Measurements from ENCODE around the gene SPOCK2. TPM values are rescaled to one million over a fixed set of nuclear protein-coding genes. Genes with fewer than 3 reads are reported as not detected.

SPOCK2 gene
- total RNA-seq, 1 experiment from 2014 or later: 1.8 TPM

GRCh38 chr10:72067463-72068125 is 20.8 kb downstream of the SPOCK2 start:
- Histone ChIP-seq H2BK20ac (ENCODE audit: low read depth, low read length, poor library complexity, severe bottlenecking) (no peak overlapping the region), H4K20me1 (ENCODE audit: control insufficient read depth, insufficient read depth, insufficient read length) (no peaks in the 10 kb centered on the region), H4K5ac (ENCODE audit: insufficient read length, low read depth, low read length) (no peak overlapping the region), H3K4me2 (ENCODE audit: insufficient read depth, insufficient read length, low read length) (no peak overlapping the region), H3K27ac (ENCODE audit: insufficient read length, low read depth, low read length) (no peak overlapping the region), H3K27me3 (ENCODE audit: insufficient read depth, low read length) (no peaks in the 10 kb centered on the region), H2BK12ac (ENCODE audit: insufficient read length, low read depth, low read length) (no peak overlapping the region), H2AFZ (ENCODE audit: low read length) (no peak overlapping the region), H2BK15ac (ENCODE audit: low read depth, low read length) (no peak overlapping the region), H3K4ac (ENCODE audit: low read depth, low read length) (no peak overlapping the region), H3K23me2 (ENCODE audit: insufficient read length, low read depth, low read length, poor library complexity, severe bottlenecking) (no peaks in the 10 kb centered on the region), H3K14ac (ENCODE audit: insufficient read depth, low read length) (peak overlapping the region; percentile 42; the same call in 1 of the 2 replicates), H2BK120ac (ENCODE audit: low read depth, low read length, poor library complexity, severe bottlenecking) (no peak overlapping the region), H3K79me1 (ENCODE audit: insufficient read depth, low read depth, low read length, poor library complexity, severe bottlenecking) (no peaks in the 10 kb centered on the region), H3K79me2 (ENCODE audit: insufficient read depth, low read length) (no peaks in the 10 kb centered on the region), H3K9ac (ENCODE audit: extremely low read depth, insufficient read length, low read length) (no peak overlapping the region), H4K91ac (ENCODE audit: insufficient read length, low read depth, low read length) (no peak overlapping the region), H3K56ac (ENCODE audit: insufficient read length, low read depth, low read length) (no peak overlapping the region), H3T11ph (ENCODE audit: low read length) (no peak overlapping the region), H3K18ac (ENCODE audit: insufficient read length, low read depth, low read length) (no peak overlapping the region), H3K9me3 (ENCODE audit: control insufficient read depth, low read depth, low read length) (no peaks in the 10 kb centered on the region), H2BK5ac (ENCODE audit: insufficient read length, low read length) (no peak overlapping the region), H3K23ac (ENCODE audit: insufficient read length, low read depth, low read length) (no peak overlapping the region), H3K4me1 (ENCODE audit: insufficient read depth, low read length) (no peaks in the 10 kb centered on the region), H2AK5ac (ENCODE audit: insufficient read length, low read length) (no peak overlapping the region), H4K8ac (replicated peaks; ENCODE audit: insufficient read length, low read depth, low read length) (no peak overlapping the region)
- H3K9me3 Mint-ChIP-seq: no peaks in the 10 kb centered on the region
- no peak overlapping the region for H3K4me3 Mint-ChIP-seq
- peaks cover 6 to 11% of the 10 kb centered on the region in 2 experiments; a peak in 2 of 4 replicates for H3K4me1 Mint-ChIP-seq
- no CpG with 5 or more reads among the region's 13 CpGs for whole genome bisulfite sequencing (ENCODE audit: extremely low coverage, insufficient read length, low lambda C conversion rate)
- DNase-seq: no peak
- no peaks in the 10 kb centered on the region for H3K36me3 Mint-ChIP-seq (ENCODE audit: insufficient read depth in 1 of 3, low read depth in 3 of 3)
- H3K27ac Mint-ChIP-seq: no peak overlapping the region
- no peaks in the 10 kb centered on the region for H3K27me3 Mint-ChIP-seq (ENCODE audit: low read depth)
- TF ChIP-seq, protein P1, sequence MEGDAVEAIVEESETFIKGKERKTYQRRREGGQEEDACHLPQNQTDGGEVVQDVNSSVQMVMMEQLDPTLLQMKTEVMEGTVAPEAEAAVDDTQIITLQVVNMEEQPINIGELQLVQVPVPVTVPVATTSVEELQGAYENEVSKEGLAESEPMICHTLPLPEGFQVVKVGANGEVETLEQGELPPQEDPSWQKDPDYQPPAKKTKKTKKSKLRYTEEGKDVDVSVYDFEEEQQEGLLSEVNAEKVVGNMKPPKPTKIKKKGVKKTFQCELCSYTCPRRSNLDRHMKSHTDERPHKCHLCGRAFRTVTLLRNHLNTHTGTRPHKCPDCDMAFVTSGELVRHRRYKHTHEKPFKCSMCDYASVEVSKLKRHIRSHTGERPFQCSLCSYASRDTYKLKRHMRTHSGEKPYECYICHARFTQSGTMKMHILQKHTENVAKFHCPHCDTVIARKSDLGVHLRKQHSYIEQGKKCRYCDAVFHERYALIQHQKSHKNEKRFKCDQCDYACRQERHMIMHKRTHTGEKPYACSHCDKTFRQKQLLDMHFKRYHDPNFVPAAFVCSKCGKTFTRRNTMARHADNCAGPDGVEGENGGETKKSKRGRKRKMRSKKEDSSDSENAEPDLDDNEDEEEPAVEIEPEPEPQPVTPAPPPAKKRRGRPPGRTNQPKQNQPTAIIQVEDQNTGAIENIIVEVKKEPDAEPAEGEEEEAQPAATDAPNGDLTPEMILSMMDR (conservative IDR thresholded peaks at IDR 0.05): no peak
